Progenitor cell of endocrine pancreas (in vitro differentiated cells): ENCODE results near the gene PTPRR. TPM values are rescaled to one million over a fixed set of nuclear protein-coding genes. Genes with fewer than 3 reads are reported as not detected.

Experiments
- DNase-seq: peaks from one replicate; pipeline ENCODE4 v3.0.0; 2021; ENCODE audit warnings: low spot score; ENCODE audit not compliant: unreplicated experiment
- H3K27ac Mint-ChIP-seq: 2 replicates; pipeline ENCODE4 v1.8.0; 2021; ENCODE audit warnings: mild to moderate bottlenecking, moderate library complexity, mixed read lengths
- H3K27me3 Mint-ChIP-seq: 2 replicates; pipeline ENCODE4 v1.8.0; 2021; ENCODE audit warnings: mixed read lengths
- H3K36me3 Mint-ChIP-seq: 2 replicates; pipeline ENCODE4 v1.8.0; 2022; ENCODE audit warnings: mixed read lengths; ENCODE audit not compliant: insufficient read depth
- H3K4me1 Mint-ChIP-seq: 2 replicates; pipeline ENCODE4 v1.8.0; 2021; ENCODE audit warnings: low read depth, mixed read lengths
- H3K4me3 Mint-ChIP-seq: 2 replicates; pipeline ENCODE4 v1.8.0; 2021; ENCODE audit warnings: low read depth, mild to moderate bottlenecking, moderate library complexity, mixed read lengths
- H3K9me3 Mint-ChIP-seq: 2 replicates; pipeline ENCODE4 v1.8.0; 2021; ENCODE audit warnings: low read depth, mixed read lengths
- total RNA-seq: library from RNA; stranded (reverse); gene quantifications from 2 replicates; pipeline ENCODE4 v1.2.1, GENCODE V29; 2021
- TF ChIP-seq, protein P1 (sequence below): fragments of 200-600 bp; sonication (generic); IDR thresholded peaks from one replicate; pipeline ENCODE4 v1.5.0; 2021; ENCODE audit warnings: antibody characterized with exemption, mild to moderate bottlenecking; ENCODE audit not compliant: unreplicated experiment

The PTPRR gene
- total RNA-seq, 1 donor from 2014 or later: 0.38 TPM

- peaks cover 29% of the 10 kb centered on the region for H3K27me3 Mint-ChIP-seq
- H3K36me3 Mint-ChIP-seq: no peaks in the 10 kb centered on the region
- no peak overlapping the region for H3K27ac Mint-ChIP-seq
- H3K4me1 Mint-ChIP-seq: no peaks in the 10 kb centered on the region
- TF ChIP-seq, protein P1, sequence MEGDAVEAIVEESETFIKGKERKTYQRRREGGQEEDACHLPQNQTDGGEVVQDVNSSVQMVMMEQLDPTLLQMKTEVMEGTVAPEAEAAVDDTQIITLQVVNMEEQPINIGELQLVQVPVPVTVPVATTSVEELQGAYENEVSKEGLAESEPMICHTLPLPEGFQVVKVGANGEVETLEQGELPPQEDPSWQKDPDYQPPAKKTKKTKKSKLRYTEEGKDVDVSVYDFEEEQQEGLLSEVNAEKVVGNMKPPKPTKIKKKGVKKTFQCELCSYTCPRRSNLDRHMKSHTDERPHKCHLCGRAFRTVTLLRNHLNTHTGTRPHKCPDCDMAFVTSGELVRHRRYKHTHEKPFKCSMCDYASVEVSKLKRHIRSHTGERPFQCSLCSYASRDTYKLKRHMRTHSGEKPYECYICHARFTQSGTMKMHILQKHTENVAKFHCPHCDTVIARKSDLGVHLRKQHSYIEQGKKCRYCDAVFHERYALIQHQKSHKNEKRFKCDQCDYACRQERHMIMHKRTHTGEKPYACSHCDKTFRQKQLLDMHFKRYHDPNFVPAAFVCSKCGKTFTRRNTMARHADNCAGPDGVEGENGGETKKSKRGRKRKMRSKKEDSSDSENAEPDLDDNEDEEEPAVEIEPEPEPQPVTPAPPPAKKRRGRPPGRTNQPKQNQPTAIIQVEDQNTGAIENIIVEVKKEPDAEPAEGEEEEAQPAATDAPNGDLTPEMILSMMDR: no peak
- peaks cover 5% of the 10 kb centered on the region for H3K9me3 Mint-ChIP-seq
- no peak overlapping the region for H3K4me3 Mint-ChIP-seq
- DNase-seq: no peak
Observed at GRCh38 chr12:70592664-70593063, 327.9 kb downstream of the PTPRR start.

DNA sequence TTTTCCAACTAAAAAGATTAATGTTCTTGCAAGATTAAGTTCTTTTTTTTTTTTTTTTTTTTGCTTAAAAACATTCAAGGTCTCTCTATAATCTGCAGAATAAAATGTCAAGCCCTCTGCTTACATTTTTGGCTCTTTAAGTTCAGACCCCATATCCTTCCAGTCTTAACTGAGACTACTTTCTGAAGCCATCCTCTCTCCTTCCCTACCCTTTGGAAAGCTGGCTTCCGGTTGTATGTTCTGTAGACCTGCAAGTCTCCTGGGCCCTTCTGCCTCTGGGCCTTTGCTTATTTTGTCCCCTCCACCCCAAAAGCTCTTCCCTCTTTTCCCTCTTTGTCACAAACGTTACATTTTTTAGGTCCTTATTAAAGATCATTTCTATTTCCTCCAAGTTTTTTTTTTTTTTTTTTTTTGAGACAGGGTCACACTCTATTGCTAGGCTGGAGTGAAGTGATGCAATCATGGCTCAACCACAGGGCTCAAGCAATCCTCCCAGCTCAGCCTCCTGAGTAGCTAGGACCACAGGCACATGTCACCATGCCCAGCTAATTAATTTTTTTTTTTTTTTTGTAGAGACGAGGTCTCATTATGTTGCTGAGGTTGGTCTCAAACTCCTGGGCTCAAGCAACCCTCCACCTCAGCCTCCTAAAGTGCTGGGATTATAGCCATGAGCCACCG lies 329.9 kb downstream of the PTPRR start:
- Mint-ChIP-seq H3K4me3 (no peak overlapping the region), H3K36me3 (no peaks in the 10 kb centered on the region), H3K27ac (no peak overlapping the region), H3K4me1 (no peaks in the 10 kb centered on the region), H3K9me3 (peaks cover 5% of the 10 kb centered on the region), H3K27me3 (peaks cover 20% of the 10 kb centered on the region)
- TF ChIP-seq, protein P1: no peak
- no peak for DNase-seq

DNA sequence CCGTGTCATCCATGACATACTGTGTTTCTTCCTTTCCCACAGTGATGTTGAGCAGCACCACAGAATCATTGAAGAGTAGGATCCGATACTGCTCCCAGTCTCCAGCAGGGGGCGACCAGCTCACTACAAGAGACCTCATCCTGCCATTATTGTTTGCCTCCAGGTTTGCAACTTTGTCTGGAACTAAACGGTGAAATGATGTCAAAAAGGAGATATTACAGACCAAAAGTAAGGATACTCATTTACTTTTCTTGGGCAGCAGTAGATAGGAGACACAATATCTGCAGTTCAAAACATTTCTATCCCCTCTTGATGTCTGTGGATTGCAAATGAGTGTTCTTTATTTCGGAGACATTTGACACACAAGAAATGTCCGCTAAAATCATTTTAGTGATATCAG lies 330.5 kb downstream of the PTPRR start:
- no peak overlapping the region for H3K4me3 Mint-ChIP-seq
- TF ChIP-seq, protein P1: peak; percentile 83
- H3K4me1 Mint-ChIP-seq: no peaks in the 10 kb centered on the region
- no peaks in the 10 kb centered on the region for H3K36me3 Mint-ChIP-seq
- DNase-seq: peak; percentile 50
- H3K27me3 Mint-ChIP-seq: peaks cover 15% of the 10 kb centered on the region
- no peak overlapping the region for H3K27ac Mint-ChIP-seq
- H3K9me3 Mint-ChIP-seq: peaks cover 4% of the 10 kb centered on the region

Other genes starting within 250 kb of the PTPRR start
- gene TSPAN8, start 237.3 kb upstream of the PTPRR start, total RNA-seq: 0.33 and 1.0 TPM in 2 replicates